ENCODE results near the gene TSPAN9.

TSPAN9 gene

DNA sequence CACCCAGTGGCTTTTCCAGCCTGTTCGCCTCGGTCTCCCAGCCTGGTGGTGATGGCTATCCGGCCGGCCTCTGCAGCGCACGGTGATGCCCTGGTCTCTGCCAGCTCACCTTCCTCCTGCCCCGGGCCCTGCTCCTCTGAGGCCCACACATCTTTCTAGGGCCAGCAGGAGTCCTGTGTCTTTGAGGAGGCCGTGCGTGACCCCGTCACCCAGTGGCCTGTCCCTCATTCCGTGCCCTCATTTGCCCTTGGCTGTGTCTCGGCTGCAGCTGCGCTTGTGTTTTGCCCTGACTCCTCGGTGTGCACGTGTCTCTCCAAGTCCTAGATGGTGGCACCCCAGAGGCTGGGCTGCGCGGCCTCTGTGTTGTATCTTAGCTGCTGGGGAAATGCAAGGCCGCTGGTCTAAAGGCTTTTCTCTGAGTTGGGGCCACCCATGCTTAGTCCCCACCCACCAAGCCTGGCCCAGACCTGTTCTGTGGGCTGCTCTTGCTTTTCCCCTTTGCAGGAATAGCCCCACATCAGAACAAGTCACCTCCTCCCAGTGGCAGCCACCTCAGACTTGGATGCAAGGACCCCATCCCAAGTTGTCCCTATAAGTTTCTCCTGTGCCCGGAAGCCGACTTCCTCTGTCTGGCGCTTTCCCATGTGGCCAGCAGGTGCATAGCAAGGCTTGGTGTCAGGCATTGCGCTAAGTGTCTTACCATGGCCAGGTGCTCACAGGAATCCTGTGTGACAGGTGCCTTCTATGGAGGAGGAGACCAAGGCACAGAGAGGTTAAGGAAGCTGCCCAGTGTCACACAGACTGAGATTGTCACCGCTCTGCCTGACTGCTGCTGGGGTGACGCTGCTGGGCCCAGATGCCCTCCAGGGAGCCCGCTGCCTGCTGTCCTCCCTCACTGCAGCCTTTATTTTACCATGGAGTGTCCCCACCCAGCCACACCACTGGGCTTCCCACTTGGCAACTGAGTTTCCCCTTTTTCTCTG is 64.5 kb downstream of the TSPAN9 start:
- no peak for TF ChIP-seq CTCF (conservative IDR thresholded peaks at IDR 0.05; ENCODE audit: low read length)
- DNase-seq (ENCODE audit: low read depth): no peak
- H3K4me3 ChIP-seq (ENCODE audit: low read length): no peak overlapping the region

GRCh38 chr12:3142386-3142785 is 65.2 kb downstream of the TSPAN9 start:
- TF ChIP-seq CTCF (conservative IDR thresholded peaks at IDR 0.05; ENCODE audit: low read length): no peak
- no peak overlapping the region for H3K4me3 ChIP-seq (ENCODE audit: low read length)
- no peak for DNase-seq (ENCODE audit: low read depth)

GRCh38 chr12:3144495-3144894 is 67.3 kb downstream of the TSPAN9 start:
- no peak for DNase-seq (ENCODE audit: low read depth)
- TF ChIP-seq CTCF (conservative IDR thresholded peaks at IDR 0.05; ENCODE audit: low read length): no peak

DNA sequence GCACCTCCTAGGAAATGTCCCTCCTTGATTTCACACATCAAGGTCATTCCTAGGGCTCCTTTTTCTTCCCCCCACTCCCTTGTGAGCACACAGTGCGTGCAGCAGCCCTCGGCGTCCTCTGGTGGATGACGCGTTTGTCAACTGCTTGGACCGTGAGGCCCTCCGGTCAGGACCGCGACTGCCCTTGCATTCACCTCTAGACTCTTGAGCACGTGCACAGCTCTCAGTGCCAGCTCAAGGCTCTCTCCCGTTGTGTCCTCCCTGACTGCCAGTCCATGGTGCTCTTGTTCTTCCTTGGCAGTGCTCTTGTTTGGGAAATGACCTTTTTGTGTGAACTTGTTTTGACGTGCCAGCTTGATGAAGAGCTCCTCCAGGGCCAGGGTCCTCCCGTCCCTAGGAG is 67.9 kb downstream of the TSPAN9 start:
- TF ChIP-seq CTCF (conservative IDR thresholded peaks at IDR 0.05; ENCODE audit: low read length): no peak
- H3K4me3 ChIP-seq (ENCODE audit: low read length): no peak overlapping the region
- no peak for DNase-seq (ENCODE audit: low read depth)

More at GRCh38 chr12:3144495-3144894, 67.3 kb downstream of the TSPAN9 start:
- H3K4me3 ChIP-seq (ENCODE audit: low read length): no peak overlapping the region

GRCh38 chr12:3145546-3146310 is 68.5 kb downstream of the TSPAN9 start:
- H3K4me3 ChIP-seq (ENCODE audit: low read length): no peak overlapping the region
- no peak for DNase-seq (ENCODE audit: low read depth)
- TF ChIP-seq CTCF (conservative IDR thresholded peaks at IDR 0.05; ENCODE audit: low read length): no peak

- DNase-seq (ENCODE audit: low read depth): no peak
- no peak for TF ChIP-seq CTCF (conservative IDR thresholded peaks at IDR 0.05; ENCODE audit: low read length)
- no peak overlapping the region for H3K4me3 ChIP-seq (ENCODE audit: low read length)
Observed at GRCh38 chr12:3147260-3147659, 70.1 kb downstream of the TSPAN9 start.

Measured in AG10803 (cell line).